Testis (tissue), 3 donors: ENCODE results near the gene HECTD4. TPM values are rescaled to one million over a fixed set of nuclear protein-coding genes. Genes with fewer than 3 reads are reported as not detected.

Experiments
- DNase-seq: peaks from one replicate; pipeline ENCODE4 v3.0.0-alpha.2; 2019
- H3K27ac ChIP-seq, 2 donors: fragments of 200-600 bp; sonication (generic); one replicate each; pipeline ENCODE4 v1.5.1; 2019
- H3K27me3 ChIP-seq: fragments of 200-600 bp; sonication (generic); one replicate; pipeline ENCODE4 v1.5.1; 2019
- H3K36me3 ChIP-seq: fragments of 200-600 bp; sonication (generic); one replicate; pipeline ENCODE4 v1.5.1; 2017; ENCODE audit warnings: low read depth; ENCODE audit errors: missing control alignments
- H3K4me1 ChIP-seq: fragments of 200-600 bp; sonication (generic); one replicate; pipeline ENCODE4 v1.5.1; 2019
- H3K4me3 ChIP-seq, 2 donors: fragments of 200-600 bp; sonication (generic); one replicate each; pipeline ENCODE4 v1.5.1; 2017 to 2019
- H3K9me3 ChIP-seq: fragments of 200-600 bp; sonication (generic); one replicate; pipeline ENCODE4 v1.5.1; 2017
- POLR2A ChIP-seq: fragments of 450-650 bp; IDR thresholded peaks from one replicate; pipeline ENCODE4 v1.6.1; 2017; ENCODE audit warnings: antibody characterized with exemption, mild to moderate bottlenecking, moderate library complexity
- WGBS, 2 donors: methylation state at CpG; one replicate each; pipeline ENCODE4 v1.1.5; 2018; 5-methylcytosine and 5-hydroxymethylcytosine counted together
- intact Hi-C: fragments of 100-400 bp; cut with DNase I; formaldehyde crosslinking; loops from one replicate; pipeline ENCODE4 v1.15.1; 2023; ENCODE audit warnings: low total_unique reads
- polyA plus RNA-seq: library from polyadenylated mRNA; stranded (reverse); fragments of 350-450 nt; fragmentation: Illumina TruSeq; extraction: RNeasy Lipid Tissue Mini Kit (QIAGEN cat#74804); gene quantifications from one replicate; pipeline ENCODE4 v1.2.3, GENCODE V29; 2014; ENCODE audit warnings: low read depth, low replicate concordance; ENCODE audit not compliant: insufficient read depth
- total RNA-seq, 2 donors: library from RNA; depleted of rRNA; stranded (reverse); fragments of >200 nt; gene quantifications; one replicate each; pipeline ENCODE4 v1.2.3, GENCODE V29; 2016
- TF ChIP-seq, protein P1 (sequence below), 3 experiments: fragments of 450-650 bp in 2 of 3; fragments of 200-600 bp in 1 of 3; sonication (generic) in 1 of 3; IDR thresholded peaks; one replicate each; pipeline ENCODE4 v1.5.1; 2016 to 2019; ENCODE audit warnings: antibody characterized with exemption in 3 of 3, mild to moderate bottlenecking in 2 of 3, moderate library complexity in 1 of 3

The HECTD4 gene
- total and polyA plus RNA-seq, 3 donors from 2014 or later, result 49.6 to 91.8 (median 68.8) TPM

- intact Hi-C loops, result no loop called here
- WGBS, 2 donors, result 92 to 95% methylated on average over 7 of the region's 7 CpGs
Measured at GRCh38 chr12:112236786-112237185, 145.4 kb downstream of the HECTD4 start.

GRCh38 chr12:112236386-112236785 is 145.8 kb downstream of the HECTD4 start:
- 89% methylated on average over 1 of the region's 1 CpG for WGBS, 2 donors
- H3K36me3 ChIP-seq, result no peaks in the 10 kb centered on the region
- H3K27ac ChIP-seq, result no peak overlapping the region
- H3K4me1 ChIP-seq, result no peaks in the 10 kb centered on the region
- H3K9me3 ChIP-seq, result no peaks in the 10 kb centered on the region
- H3K4me3 ChIP-seq, result no peak overlapping the region
- TF ChIP-seq, protein P1, sequence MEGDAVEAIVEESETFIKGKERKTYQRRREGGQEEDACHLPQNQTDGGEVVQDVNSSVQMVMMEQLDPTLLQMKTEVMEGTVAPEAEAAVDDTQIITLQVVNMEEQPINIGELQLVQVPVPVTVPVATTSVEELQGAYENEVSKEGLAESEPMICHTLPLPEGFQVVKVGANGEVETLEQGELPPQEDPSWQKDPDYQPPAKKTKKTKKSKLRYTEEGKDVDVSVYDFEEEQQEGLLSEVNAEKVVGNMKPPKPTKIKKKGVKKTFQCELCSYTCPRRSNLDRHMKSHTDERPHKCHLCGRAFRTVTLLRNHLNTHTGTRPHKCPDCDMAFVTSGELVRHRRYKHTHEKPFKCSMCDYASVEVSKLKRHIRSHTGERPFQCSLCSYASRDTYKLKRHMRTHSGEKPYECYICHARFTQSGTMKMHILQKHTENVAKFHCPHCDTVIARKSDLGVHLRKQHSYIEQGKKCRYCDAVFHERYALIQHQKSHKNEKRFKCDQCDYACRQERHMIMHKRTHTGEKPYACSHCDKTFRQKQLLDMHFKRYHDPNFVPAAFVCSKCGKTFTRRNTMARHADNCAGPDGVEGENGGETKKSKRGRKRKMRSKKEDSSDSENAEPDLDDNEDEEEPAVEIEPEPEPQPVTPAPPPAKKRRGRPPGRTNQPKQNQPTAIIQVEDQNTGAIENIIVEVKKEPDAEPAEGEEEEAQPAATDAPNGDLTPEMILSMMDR (IDR thresholded peaks at IDR 0.05), result no peak
- TF ChIP-seq POLR2A, result no peak
- intact Hi-C loops, result no loop called here
- DNase-seq, result no peak
- H3K27me3 ChIP-seq, result no peaks in the 10 kb centered on the region

More at GRCh38 chr12:112236786-112237185, 145.4 kb downstream of the HECTD4 start:
- Histone ChIP-seq H3K27me3 (no peaks in the 10 kb centered on the region), H3K36me3 (no peaks in the 10 kb centered on the region), H3K9me3 (no peaks in the 10 kb centered on the region), H3K27ac (no peak overlapping the region), H3K4me1 (no peaks in the 10 kb centered on the region), H3K4me3 (no peak overlapping the region)
- TF ChIP-seq POLR2A, result no peak
- TF ChIP-seq, protein P1 (IDR thresholded peaks at IDR 0.05), result no peak
- DNase-seq, result no peak

DNA sequence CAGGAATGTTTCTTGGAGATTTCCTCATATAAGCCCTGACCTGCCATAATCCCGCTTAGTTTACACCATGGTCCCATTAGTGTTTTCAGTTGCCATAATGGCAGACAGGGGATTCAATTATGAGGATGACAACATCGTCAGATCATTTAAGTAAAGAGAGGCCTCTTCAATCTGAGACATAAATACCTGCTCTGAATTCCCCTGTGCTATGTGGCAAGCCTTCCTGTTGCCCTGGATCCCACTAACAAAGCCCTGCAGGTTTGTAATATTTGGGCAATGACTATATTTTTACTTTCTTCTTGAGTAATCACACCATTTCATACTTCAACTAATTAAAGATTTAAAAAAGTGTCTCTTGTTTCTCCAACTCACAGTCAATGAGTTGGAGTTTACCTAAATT is 147.9 kb downstream of the HECTD4 start:
- TF ChIP-seq, protein P1 (IDR thresholded peaks at IDR 0.05), result no peak
- no peak for TF ChIP-seq POLR2A
- WGBS, 2 donors, result 97 to 98% methylated on average over 2 of the region's 2 CpGs
- no peak for DNase-seq
- H3K9me3 ChIP-seq, result no peaks in the 10 kb centered on the region
- no peak overlapping the region for H3K27ac ChIP-seq
- H3K36me3 ChIP-seq, result no peaks in the 10 kb centered on the region
- no peak overlapping the region for H3K4me3 ChIP-seq
- no peaks in the 10 kb centered on the region for H3K4me1 ChIP-seq
- no peaks in the 10 kb centered on the region for H3K27me3 ChIP-seq
- intact Hi-C loops, result no loop called here

DNA sequence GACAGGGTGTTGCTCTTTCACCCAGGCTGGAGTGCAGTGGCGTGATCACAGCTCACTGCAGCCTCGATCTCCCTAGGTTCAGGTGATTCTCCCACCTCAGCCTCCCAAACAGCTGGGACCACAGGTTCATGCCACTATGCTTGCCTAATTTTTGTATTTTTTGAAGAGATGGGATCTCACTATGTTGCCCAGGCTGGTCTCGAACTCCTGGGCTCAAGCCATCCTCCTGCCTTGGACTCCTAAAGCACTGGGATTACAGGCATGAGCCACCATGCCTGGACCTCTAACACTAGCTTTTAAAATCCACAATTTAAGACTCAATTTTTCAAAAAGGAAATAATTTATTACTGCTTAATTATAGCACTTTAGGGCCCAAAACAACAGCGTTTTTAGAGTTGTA is 149.0 kb downstream of the HECTD4 start:
- H3K4me3 ChIP-seq, result no peak overlapping the region
- no peaks in the 10 kb centered on the region for H3K9me3 ChIP-seq
- H3K27ac ChIP-seq, result no peak overlapping the region
- intact Hi-C loops, result no loop called here
- no peak for DNase-seq
- H3K36me3 ChIP-seq, result no peaks in the 10 kb centered on the region
- WGBS, 2 donors, result 92 to 94% methylated on average over 4 of the region's 4 CpGs
- TF ChIP-seq POLR2A, result no peak
- TF ChIP-seq, protein P1 (IDR thresholded peaks at IDR 0.05), result no peak
- no peaks in the 10 kb centered on the region for H3K27me3 ChIP-seq
- H3K4me1 ChIP-seq, result no peaks in the 10 kb centered on the region

GRCh38 chr12:112230136-112230535 is 152.1 kb downstream of the HECTD4 start:
- no peaks in the 10 kb centered on the region for H3K27me3 ChIP-seq
- H3K36me3 ChIP-seq, result no peaks in the 10 kb centered on the region
- no peaks in the 10 kb centered on the region for H3K4me1 ChIP-seq
- intact Hi-C loops, result no loop called here
- no peak overlapping the region for H3K27ac ChIP-seq
- 78 to 88% methylated on average over 4 of the region's 4 CpGs for WGBS, 2 donors
- no peaks in the 10 kb centered on the region for H3K9me3 ChIP-seq
- no peak for TF ChIP-seq POLR2A
- TF ChIP-seq, protein P1 (IDR thresholded peaks at IDR 0.05), result no peak
- no peak overlapping the region for H3K4me3 ChIP-seq
- no peak for DNase-seq
